HS-27A (cell line): ENCODE results near the gene GTF2IRD1.
"Not testable (repeated sequence)": the region's sequence is repeated elsewhere in the genome, so short reads cannot be mapped to it uniquely, and the experiment has no call there.

Source experiments
- DNase-seq: peaks from one replicate; pipeline ENCODE4 v3.0.0-alpha.2; 2012; ENCODE audit warnings: low read depth, missing footprints

GTF2IRD1 gene

DNA sequence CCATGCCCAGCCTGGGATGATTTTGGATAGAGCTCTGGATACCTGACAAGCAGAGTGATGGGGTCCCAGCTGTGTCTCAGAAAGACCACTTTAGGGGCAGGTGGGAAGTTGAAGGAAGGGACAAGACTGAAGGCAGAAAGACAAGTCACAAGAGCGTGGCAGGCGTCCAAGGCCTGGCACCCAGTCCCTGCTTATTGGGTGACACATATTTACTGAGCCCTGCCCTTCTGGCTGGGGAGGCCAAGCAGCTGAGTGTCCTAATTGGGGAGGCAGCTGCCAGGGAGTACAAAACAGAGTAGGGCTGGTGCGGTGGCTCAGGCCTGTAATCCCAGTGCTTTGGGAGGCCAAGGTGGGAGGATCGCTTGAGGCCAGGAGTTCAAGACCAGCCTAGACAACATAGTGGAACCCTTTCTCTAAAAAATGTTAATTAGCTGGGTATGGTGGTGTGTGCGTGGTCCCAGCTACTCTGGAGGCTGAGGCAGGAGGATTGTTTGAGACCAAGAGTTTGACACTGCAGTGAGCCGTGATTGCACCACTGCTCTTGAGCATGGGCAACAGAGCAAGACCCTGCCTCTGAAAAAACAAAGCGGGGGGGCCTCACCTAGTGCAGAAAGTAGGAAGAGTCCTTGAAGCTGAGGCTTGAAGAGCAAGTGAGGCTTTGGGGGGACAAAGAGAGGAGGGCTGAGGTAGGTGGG, 150.8 kb downstream of the GTF2IRD1 start:
- no peak for DNase-seq

GRCh38 chr7:74606101-74606908, 152.6 kb downstream of the GTF2IRD1 start:
- DNase-seq = no peak

DNA sequence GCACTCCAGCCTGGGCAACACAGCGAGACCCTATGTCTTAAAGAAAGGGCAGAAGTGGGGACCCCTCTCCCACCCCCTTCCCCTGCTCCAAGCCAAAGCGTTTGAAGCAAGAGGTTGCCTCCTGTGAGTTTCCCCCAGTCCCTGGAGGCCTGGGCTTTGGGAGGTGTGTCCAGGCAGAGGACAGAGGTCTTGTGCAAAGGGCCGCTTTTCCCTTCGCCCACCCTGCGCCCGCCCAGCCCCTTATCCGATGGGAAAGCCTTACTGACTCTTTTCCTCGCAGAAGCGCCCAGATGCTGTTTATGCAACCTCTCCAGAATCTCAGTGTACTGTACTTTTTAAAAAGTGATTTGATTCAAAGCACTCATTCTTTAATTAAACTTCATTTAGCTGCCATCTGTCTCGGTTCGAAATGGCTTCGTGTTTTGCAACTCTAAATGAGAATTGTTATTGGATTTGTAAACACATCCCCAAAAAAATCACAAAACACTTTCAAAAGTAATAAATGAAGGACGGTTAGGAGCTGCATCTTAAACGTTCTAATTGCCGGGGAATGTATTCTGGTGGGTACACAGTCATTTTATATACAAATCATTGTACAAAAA, 153.3 kb downstream of the GTF2IRD1 start:
- DNase-seq = no peak

DNA sequence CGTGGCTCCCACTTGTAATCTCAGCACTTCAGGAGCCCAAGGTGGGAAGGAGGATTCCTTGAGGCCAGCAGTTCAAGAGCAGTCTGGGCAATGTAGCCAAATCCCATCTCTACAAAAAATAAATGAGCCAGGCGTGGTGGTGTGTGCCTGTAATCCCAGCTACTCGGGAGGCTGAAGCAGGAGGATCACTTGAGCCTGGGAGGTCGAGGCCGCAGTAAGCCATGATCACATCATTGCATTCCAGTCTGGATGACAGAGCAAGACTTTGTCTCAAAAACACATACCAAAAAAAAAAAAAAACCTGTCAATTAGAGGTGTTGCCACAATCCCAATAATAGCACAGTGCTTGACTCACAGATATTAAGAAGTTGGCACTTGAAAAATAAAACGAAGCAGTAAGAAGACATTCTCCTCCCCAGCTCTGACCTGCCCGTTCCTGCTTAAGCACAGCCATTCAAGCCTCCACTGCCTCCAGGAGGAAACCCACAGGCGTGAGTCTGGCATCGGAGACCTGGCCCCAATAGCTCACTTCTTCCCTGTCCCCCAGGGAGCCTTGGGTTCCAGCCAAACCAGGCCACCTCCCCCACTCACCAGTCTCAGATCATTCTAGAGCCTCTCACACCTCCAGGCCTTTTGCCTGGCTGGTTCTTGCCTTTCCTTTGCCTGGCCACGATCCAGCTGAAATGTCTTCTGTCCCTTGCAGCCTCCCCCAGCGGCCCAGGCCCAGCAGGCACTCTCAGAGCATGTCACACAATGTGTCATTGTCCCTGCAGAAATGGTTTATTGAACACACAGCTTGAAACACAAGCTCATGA, 158.5 kb downstream of the GTF2IRD1 start:
- DNase-seq = no peak

DNA sequence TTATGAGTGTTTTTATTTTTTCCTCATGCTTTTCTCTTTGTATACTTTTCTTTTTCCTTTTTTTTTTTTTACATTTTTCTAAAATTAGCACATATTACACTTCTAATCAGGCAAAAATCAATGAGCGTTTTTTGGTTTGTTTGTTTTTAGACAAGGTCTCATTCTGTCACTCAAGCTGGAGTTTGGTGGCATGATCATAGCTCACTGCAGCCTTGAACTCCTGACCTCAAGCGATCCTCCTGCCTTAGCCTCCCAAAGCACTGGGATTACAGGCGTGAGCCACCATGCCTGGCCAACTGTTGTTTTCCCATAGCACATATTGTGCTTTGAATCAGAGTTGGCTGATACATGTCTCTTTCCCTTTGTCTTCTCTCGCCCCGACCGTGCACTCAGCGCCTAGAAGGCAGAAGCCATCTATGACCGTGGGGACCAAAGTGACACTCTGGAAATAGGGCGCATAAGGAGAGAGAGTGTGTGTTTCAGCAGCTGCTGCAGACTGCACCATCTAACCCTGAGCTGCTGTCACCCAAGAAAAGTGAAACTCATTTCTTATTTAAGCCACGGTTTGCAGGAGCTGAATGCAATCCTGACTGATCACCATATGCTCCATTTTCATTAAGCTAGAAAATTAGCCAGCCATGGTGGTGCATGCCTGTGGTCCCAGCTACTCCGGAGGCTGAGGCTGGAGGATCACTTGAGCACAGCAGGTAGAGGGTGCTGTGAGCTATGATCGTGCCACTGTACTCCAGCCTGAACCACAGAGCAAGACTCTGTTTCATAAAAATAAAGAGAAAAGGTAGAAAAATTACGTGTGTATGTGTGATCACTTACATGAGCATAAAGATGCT, 162.5 kb downstream of the GTF2IRD1 start:
- no peak for DNase-seq

DNA sequence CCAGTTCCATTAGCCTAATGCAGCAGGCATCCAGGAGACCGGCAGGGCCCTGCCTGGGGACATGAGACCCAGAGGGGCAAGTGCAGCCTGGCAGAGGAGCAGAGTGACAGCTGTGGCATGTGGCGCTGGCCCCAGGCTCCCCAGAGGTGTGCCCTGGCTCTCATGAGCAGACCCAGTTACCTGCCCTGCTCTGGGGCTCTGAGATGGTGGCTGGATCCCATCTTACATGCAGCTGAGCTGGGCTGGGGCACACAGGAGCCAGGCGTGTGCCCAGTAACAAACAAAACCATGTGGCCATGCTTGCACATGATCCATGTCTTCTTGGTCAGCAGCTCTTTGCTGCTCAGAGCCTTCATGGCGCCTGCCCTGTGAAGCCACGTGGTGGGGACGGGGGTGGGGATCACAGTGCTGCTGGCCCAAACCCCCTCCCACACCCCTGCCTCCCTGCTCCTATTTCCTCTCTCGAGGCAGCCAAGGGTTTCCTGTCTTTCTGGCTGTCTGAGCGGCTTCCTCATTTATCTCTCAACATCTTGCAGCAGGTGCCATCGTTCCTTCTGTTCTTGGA, 163.6 kb downstream of the GTF2IRD1 start:
- DNase-seq = no peak

GRCh38 chr7:74619235-74619860, 165.6 kb downstream of the GTF2IRD1 start:
- DNase-seq = no peak

- DNase-seq = no peak
Observed at GRCh38 chr7:74622228-74622749, 168.6 kb downstream of the GTF2IRD1 start.

DNA sequence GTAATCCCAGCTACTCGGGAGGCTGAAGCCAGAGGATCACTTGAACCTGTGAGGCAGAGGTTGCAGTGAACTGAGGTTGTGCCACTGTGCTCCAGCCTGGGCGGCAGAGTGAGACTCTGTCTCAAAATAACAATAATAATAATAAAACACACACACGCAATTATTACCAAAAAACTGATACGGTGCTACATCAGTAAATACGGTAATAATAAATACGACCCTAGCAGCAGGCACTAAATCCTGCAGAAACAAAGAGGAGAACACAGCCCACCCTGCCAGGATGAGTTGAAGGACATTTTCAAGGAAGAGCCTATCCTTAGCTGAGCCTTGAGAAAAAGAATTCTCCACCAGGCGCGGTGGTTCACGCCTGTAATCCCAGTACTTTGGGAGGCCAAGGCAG, 169.4 kb downstream of the GTF2IRD1 start:
- no peak for DNase-seq

DNA sequence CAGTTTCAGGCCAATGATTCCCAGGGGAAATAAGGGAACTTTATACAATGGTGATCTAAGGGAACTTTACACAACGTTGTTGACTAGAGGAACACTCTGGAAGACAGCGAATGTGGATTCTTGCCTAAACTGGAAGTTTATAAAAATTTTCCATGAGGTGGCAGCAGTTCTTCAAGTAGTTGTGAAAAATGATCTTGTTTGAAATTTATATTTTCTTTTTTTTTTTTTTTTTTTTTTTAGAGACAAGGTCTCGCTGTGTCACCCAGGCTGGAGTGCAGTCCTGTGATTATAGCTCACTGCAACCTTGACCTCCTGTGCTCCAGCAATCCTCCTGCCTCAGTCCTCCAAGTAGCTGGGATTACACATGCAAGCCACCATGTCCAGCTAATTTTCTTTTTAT, 171.7 kb downstream of the GTF2IRD1 start:
- no peak for DNase-seq

DNA sequence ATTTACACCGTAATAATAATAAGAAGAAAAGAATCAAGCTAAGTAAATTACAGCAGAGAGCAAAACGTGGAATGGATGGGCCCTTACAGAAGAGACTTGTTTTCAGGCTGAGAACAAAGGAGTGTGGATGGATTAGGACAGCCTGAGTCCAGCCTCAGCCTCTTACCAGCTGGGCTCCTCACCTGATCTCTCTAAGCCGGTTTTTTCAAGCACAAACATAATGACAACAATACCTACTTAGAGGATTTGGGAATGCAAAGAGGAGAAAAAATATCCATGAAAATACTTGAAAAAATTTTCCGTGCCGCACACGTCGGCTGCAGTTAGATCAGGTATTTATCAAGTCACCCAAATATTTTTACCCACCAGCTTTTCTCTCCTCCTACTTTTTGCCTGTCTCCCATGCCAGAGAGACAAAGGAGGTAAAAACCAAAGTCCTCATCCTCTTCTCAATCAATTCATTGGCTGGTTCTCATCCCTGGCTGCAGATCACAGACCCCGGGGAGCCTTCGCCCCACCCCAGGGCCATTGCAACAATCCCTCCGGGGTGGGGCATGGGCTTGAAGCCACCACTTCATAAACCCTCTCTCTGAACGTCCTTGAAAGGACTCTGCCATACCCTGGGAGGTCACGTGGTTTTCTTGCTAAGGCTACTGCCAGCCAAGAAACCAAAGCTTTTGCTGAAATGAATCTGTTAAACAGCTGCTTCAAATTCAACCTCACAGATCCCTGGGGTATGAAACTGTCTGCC, 174.1 kb downstream of the GTF2IRD1 start:
- DNase-seq = no peak

DNA sequence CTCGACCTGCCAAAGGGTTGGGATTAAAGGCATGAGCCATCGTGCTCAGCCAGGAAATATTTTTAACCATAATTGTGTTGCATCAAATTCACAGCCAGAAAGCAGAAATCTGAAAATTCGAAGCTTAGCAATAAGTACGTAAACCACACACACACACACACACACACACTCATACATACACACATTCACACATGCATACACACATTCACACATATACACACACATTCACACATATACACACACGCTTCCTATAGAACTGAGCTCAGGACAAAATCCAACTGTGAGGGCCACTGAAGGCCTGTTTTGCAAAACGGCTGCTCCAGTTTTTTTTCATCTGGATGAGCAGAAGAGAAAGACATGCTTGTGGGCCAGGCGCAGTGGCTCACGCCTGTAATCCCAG, 178.8 kb downstream of the GTF2IRD1 start:
- DNase-seq = no peak

DNA sequence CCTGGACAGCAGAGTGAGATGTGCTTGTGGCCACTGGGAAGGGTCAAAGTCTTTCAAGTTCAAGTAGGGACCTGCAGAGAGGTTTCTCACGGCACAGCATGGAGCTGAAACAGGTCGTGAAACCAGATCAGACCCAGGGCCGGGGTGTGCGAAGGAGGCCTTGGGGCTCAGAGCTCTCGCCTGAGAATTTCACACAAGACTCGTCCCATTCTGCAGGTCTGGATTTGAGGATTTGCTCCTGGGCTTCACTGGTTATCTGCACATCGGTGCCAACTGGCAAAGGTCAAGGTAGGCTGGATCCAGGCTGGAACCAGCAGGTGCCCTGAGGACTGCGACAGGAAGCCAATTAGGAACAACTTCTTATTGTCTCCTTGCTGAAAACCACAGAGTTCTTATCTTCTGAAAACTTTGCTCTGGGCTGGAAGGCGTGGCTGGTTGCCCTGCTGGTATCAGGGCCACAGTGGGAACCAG, 179.8 kb downstream of the GTF2IRD1 start:
- no peak for DNase-seq

DNA sequence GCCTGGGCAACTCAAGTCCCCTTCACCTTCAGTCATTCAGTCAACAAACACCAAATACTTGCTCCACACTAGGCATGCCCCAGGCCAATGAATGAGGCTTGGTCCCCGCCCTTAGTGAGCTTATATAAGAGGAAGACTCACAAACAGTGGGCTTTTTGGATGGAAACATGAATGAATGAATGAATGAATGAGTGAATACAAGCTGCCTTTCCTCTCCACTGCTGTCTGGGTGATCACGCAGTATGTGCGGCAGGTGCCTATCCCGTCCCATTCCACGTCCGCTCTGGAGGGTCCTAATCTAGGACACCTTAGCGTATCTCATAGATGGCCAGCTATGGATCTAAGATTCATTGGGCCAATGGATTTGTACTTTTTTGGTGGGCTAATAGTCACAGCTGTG, 184.0 kb downstream of the GTF2IRD1 start:
- no peak for DNase-seq

DNA sequence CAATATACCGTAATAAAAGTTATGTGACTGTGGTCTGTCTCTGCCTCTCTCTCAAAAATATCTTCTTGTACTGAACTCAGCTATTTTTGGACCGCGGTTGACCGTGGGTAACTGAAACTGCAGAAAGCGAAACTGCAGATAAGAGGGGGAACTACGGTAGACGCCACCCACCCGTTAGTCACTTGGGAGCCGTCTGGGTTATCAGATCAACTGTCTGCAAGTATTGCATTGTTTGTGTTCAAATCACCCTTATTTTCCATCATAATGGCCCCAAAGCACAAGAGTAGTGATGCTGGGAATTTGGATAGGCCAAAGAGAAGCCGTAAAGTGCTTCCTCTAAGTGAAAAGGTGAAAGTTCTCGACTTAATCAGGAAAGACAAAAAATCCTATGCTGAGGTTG, 196.3 kb downstream of the GTF2IRD1 start:
- not testable (repeated sequence) for DNase-seq

GRCh38 chr7:74650493-74651132, 196.9 kb downstream of the GTF2IRD1 start:
- not testable (repeated sequence) for DNase-seq

DNA sequence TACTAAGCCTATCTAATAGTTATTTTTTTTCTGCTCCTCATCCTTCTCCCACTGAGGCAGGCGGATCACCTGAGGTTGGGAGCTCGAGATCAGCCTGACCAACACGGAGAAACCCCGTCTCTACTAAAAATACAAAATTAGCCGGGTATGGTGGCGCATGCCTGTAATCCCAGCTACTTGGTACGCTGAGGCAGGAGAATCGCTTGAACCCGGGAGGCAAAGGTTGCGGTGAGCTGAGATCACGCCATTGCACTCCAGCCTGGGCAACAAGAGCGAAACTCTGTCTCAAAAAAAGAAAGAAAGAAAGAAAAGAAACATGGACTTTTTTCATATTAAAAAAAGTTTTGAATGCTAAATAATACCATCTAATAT, 197.4 kb downstream of the GTF2IRD1 start:
- DNase-seq = not testable (repeated sequence)
